ENCODE measurements around the gene SBK1. TPM values are rescaled to one million over a fixed set of nuclear protein-coding genes. Genes with fewer than 3 reads are reported as not detected.

Gene SBK1
- total RNA-seq, 1 donor from 2014 or later: 2.4 TPM

GRCh38 chr16:28308794-28309584 is 16.7 kb downstream of the SBK1 start:
- Histone ChIP-seq H3K4me3 (no peak overlapping the region), H3K27me3 (ENCODE audit: low read depth) (no peaks in the 10 kb centered on the region), H3K4me1 (no peaks in the 10 kb centered on the region), H3K27ac (no peak overlapping the region), H3K36me3 (no peaks in the 10 kb centered on the region), H3K9me3 (no peaks in the 10 kb centered on the region)
- no peak for TF ChIP-seq CTCF (IDR thresholded peaks at IDR 0.05)
- intact Hi-C loops (cut with DNase I): no loop called here
- DNase-seq (no peak), ATAC-seq (no peak)

GRCh38 chr16:28309811-28310311 is 17.5 kb downstream of the SBK1 start:
- H3K9me3 ChIP-seq: no peaks in the 10 kb centered on the region
- intact Hi-C loops (cut with DNase I): no loop called here
- peak overlapping the region; percentile 6 for H3K4me3 ChIP-seq
- no peaks in the 10 kb centered on the region for H3K36me3 ChIP-seq
- H3K4me1 ChIP-seq: no peaks in the 10 kb centered on the region
- DNase-seq: peak; percentile 72
- H3K27me3 ChIP-seq (ENCODE audit: low read depth): no peaks in the 10 kb centered on the region
- peak overlapping the region; percentile 18 for H3K27ac ChIP-seq
- no peak for TF ChIP-seq CTCF (IDR thresholded peaks at IDR 0.05)
- ATAC-seq: peak; percentile 67 to 72

- Histone ChIP-seq H3K4me1 (no peaks in the 10 kb centered on the region), H3K9me3 (no peaks in the 10 kb centered on the region), H3K36me3 (no peaks in the 10 kb centered on the region), H3K27ac (no peak overlapping the region), H3K27me3 (ENCODE audit: low read depth) (no peaks in the 10 kb centered on the region), H3K4me3 (no peak overlapping the region)
- ATAC-seq (no peak), DNase-seq (no peak)
- no peak for TF ChIP-seq CTCF (IDR thresholded peaks at IDR 0.05)
- intact Hi-C loops (cut with DNase I): no loop called here
Measured at GRCh38 chr16:28310796-28311195, 18.5 kb downstream of the SBK1 start.

- no peak for ATAC-seq
- no peak overlapping the region for H3K4me3 ChIP-seq
- H3K9me3 ChIP-seq: no peaks in the 10 kb centered on the region
- no peaks in the 10 kb centered on the region for H3K27me3 ChIP-seq (ENCODE audit: low read depth)
- DNase-seq: no peak
- H3K36me3 ChIP-seq: no peaks in the 10 kb centered on the region
- no peak overlapping the region for H3K27ac ChIP-seq
- intact Hi-C loops (cut with DNase I): no loop called here
- no peaks in the 10 kb centered on the region for H3K4me1 ChIP-seq
- no peak for TF ChIP-seq CTCF (IDR thresholded peaks at IDR 0.05)
Measured at GRCh38 chr16:28311413-28311812, 19.1 kb downstream of the SBK1 start.

- ATAC-seq (no peak), DNase-seq (no peak)
- H3K27ac ChIP-seq: no peak overlapping the region
- H3K27me3 ChIP-seq (ENCODE audit: low read depth): no peaks in the 10 kb centered on the region
- intact Hi-C loops (cut with DNase I): no loop called here
- H3K36me3 ChIP-seq: no peaks in the 10 kb centered on the region
- TF ChIP-seq CTCF (IDR thresholded peaks at IDR 0.05): no peak
- H3K9me3 ChIP-seq: no peaks in the 10 kb centered on the region
- H3K4me1 ChIP-seq: no peaks in the 10 kb centered on the region
- H3K4me3 ChIP-seq: no peak overlapping the region
Measured at GRCh38 chr16:28311913-28312312, 19.6 kb downstream of the SBK1 start.

Data from lower lobe of right lung (tissue), 2 donors.